Measurements from ENCODE around the gene FYB2. TPM values are rescaled to one million over a fixed set of nuclear protein-coding genes. Genes with fewer than 3 reads are reported as not detected.

FYB2 gene
- total RNA-seq, 2 experiments from 2014 or later, result not detected

DNA sequence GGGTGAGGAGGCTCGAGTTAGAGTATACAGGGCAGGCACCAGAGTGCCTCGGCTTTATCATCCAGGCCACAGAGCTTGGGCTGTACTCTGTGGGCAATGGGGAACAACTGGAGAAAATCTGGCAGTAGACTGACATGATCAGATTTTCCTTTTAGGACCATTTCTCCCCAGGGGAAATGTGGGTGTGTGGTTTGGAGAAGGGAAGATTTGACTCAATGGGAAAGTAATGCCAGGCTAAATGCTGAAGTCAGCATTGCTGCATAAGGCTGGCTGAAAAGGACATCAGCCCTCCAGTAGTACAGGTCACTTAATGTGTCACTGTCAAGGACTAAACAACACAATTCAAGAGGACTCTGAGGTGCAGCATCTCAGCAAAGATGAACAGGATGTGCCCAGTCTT, 5.0 kb downstream of the FYB2 start:
- Mint-ChIP-seq H3K9me3 (no peaks in the 10 kb centered on the region), H3K4me3 (no peak overlapping the region), H3K36me3 (ENCODE audit: low read depth) (no peaks in the 10 kb centered on the region), H3K27me3 (ENCODE audit: low read depth) (peaks cover 43% of the 10 kb centered on the region), H3K4me1 (ENCODE audit: low read depth) (no peaks in the 10 kb centered on the region), H3K27ac (no peak overlapping the region)
- DNase-seq, result no peak
- intact Hi-C loops (cut with micrococcal nuclease), result loop anchor here (10.0 kb wide), 1 partner anchor 1339 kb away; no protein-coding TSS in a partner anchor
- CTCF ChIA-PET, result no interaction called here

DNA sequence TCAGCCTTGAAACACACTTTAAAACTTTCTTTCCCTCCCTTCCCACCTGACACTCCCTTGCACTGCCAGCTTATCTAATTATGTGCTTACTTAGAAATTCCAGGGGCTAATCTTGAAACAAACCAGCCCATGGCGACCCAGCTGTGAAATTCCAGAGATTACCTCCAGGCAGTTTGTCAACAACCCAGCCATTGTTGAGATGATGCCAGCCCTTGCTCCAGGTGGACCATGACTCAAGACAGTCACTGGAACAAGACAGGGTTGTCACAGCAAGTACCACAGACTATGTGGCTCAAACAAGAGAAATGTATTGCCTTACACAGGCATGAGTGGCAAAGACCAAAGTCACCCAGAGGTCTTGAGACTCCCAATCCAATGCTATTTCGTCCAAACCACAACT, 7.9 kb downstream of the FYB2 start:
- CTCF ChIA-PET, result no interaction called here
- intact Hi-C loops (cut with micrococcal nuclease), result loop anchor here (10.0 kb wide), 1 partner anchor 1337 kb away; no protein-coding TSS in a partner anchor

DNA sequence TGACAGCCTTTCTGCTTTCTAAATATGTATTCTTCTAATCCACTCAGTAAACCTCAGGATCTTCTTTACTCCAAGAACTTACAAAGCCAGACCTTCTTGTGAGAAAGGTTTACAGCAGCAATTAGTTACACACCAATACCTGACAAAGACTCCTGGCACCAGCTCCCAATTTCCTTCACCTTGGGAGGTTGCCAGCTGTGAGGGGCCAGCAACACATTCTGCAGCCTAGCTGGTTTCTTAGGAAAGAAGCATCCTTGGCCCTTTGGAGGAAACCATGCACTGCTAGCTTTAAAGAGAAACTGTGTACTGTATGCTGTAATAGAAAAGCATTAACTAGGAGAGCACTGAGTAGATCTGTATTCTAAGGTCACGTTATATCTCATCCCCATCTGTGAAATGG, 10.8 kb downstream of the FYB2 start:
- Mint-ChIP-seq H3K9me3 (peaks cover 5% of the 10 kb centered on the region), H3K36me3 (ENCODE audit: low read depth) (peaks cover 2% of the 10 kb centered on the region), H3K4me1 (ENCODE audit: low read depth) (no peaks in the 10 kb centered on the region), H3K27me3 (ENCODE audit: low read depth) (peaks cover 31% of the 10 kb centered on the region), H3K4me3 (no peak overlapping the region), H3K27ac (no peak overlapping the region)
- CTCF ChIA-PET, result no interaction called here
- no peak for DNase-seq
- intact Hi-C loops (cut with micrococcal nuclease), result loop anchor here (10.0 kb wide), 1 partner anchor 54 kb away; no protein-coding TSS in a partner anchor

More for the DNA sequence above, 7.9 kb downstream of the FYB2 start:
- H3K9me3 Mint-ChIP-seq, result no peaks in the 10 kb centered on the region
- no peak for DNase-seq
- H3K4me3 Mint-ChIP-seq, result no peak overlapping the region
- peaks cover 30% of the 10 kb centered on the region for H3K27me3 Mint-ChIP-seq (ENCODE audit: low read depth)
- no peak overlapping the region for H3K27ac Mint-ChIP-seq
- H3K4me1 Mint-ChIP-seq (ENCODE audit: low read depth), result no peaks in the 10 kb centered on the region
- H3K36me3 Mint-ChIP-seq (ENCODE audit: low read depth), result no peaks in the 10 kb centered on the region

DNA sequence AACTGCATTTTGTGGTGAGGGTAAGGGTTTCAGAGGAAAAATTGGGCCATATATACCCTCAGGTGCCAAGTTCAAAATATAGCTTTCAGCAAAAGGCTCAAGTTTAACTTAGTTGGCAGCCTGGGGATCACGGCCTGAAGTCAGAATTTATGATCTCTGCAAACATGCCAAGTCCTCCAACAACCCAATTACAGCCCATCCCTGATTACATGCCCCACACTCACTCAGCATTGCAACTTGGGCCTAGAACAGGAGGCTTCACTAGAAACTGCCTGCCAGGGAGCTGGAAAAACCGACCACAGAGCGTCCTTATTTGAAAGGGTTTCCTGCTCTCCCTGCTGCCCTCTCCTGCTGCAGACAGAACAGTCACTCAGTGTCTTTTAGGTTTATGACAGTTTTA, 12.4 kb downstream of the FYB2 start:
- CTCF ChIA-PET, result interaction anchor here (1.8 kb wide), 1 partner anchor 14 kb away, joined by 8 read pairs; no protein-coding TSS in a partner anchor
- Mint-ChIP-seq H3K4me1 (ENCODE audit: low read depth) (no peaks in the 10 kb centered on the region), H3K27ac (no peak overlapping the region), H3K27me3 (ENCODE audit: low read depth) (peaks cover 24% of the 10 kb centered on the region), H3K4me3 (no peak overlapping the region), H3K9me3 (peaks cover 5% of the 10 kb centered on the region), H3K36me3 (ENCODE audit: low read depth) (peaks cover 2% of the 10 kb centered on the region)
- intact Hi-C loops (cut with micrococcal nuclease), result loop anchor here (10.0 kb wide), 1 partner anchor 52 kb away; no protein-coding TSS in a partner anchor
- DNase-seq, result no peak

DNA sequence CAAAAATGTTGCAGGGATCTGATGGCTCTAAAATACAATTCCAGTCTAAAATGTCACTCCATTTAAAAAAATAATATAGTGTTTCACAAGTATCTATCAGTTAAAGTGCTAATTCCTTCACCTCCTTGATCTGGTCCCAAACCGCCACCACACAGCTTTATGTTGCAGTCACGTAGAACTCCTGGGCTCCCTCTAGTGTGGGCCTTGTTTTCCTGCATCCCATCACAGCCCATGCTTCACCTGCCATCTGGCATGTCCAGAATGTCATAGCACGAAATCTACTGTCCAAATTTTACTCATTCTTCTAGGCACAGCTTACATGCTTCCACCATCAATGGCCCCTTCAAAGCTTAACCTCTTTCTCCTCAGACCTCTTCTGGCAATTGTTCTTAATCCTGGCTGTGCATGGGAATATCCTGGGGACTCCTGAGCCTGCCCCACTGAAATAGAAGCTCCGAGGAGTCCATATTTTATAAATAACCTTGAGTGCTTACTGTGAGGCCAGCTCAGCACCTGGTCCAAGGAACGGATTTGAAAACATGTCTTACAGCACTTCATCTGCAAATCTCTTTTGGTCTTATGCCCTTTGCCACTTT, 15.5 kb downstream of the FYB2 start:
- CTCF ChIA-PET, result interaction anchor here (0.8 to 2.1 kb wide), 2 partner anchors 17 to 95 kb away, joined by 3 to 7 read pairs; no protein-coding TSS in a partner anchor
- Mint-ChIP-seq H3K9me3 (peaks cover 5% of the 10 kb centered on the region), H3K4me3 (no peak overlapping the region), H3K27me3 (ENCODE audit: low read depth) (peaks cover 9% of the 10 kb centered on the region), H3K4me1 (ENCODE audit: low read depth) (no peaks in the 10 kb centered on the region), H3K36me3 (ENCODE audit: low read depth) (peaks cover 2% of the 10 kb centered on the region), H3K27ac (no peak overlapping the region)
- peak; percentile 17 for DNase-seq
- intact Hi-C loops (cut with micrococcal nuclease), result loop anchor here (10.0 kb wide), 1 partner anchor 49 kb away; no protein-coding TSS in a partner anchor

DNA sequence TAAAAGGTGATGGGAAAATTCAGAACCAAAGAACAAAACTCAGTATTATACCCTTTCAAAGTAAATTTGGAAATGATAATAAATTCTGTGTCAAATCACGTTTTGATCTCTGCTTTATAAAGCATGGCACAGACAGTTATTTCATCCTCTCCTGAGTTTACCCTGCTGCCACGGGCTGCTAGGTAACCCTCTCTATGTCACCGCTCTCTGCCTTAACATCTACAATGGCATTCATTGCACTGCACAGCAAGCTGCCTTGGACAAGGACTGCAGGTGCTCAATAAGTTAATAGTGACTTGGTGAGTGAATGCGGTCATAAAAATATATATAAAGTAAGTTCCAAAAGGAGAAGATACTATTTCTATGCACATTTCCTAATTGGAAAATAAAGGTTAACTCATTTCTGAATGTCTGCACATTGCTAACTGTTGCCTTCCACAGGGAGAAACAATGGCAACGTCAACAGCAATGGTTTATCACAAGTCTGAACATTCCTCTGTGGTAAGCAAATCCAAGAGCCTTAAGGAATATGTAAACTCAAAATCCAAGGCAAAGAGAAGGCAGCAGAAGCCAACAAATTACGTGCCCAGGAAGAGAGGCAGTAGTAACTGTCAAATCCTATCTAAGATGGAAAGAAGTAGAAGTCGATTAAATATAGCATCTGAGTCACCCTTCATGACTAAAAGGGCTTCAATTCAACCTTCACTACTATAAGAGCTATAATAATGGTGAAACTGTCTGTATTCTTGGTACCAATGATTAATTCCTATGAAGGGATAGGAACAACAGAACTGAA, 19.4 kb downstream of the FYB2 start:
- H3K36me3 Mint-ChIP-seq (ENCODE audit: low read depth), result no peaks in the 10 kb centered on the region
- intact Hi-C loops (cut with micrococcal nuclease), result loop anchor here (10.0 kb wide), 1 partner anchor 45 kb away; no protein-coding TSS in a partner anchor
- no peak for DNase-seq
- H3K4me1 Mint-ChIP-seq (ENCODE audit: low read depth), result no peaks in the 10 kb centered on the region
- peaks cover 14% of the 10 kb centered on the region for H3K27me3 Mint-ChIP-seq (ENCODE audit: low read depth)
- CTCF ChIA-PET, result interaction anchor here (1.4 kb wide), 1 partner anchor 21 kb away, joined by 5 read pairs; no protein-coding TSS in a partner anchor
- no peaks in the 10 kb centered on the region for H3K9me3 Mint-ChIP-seq
- H3K4me3 Mint-ChIP-seq, result no peak overlapping the region
- H3K27ac Mint-ChIP-seq, result no peak overlapping the region

DNA sequence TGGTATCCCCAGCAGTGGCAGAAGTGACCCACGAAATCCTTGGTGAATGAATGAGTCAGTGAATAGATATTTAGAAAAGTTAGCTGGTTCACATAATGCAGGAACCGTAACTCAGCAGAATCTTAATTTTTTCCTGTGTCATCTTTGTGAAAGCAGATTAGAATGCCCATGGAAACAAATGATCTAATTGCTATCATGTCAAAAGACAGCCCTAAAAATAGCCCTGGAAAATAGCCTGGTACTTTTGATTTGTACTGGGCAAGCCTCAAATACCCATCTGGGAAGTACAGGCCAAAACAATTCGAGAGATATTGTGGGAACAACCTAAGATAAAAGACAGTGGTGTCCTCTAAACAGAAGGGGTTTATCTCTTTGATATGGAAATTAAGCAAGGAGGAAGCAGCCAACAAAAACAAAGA, 21.1 kb downstream of the FYB2 start:
- H3K36me3 Mint-ChIP-seq (ENCODE audit: low read depth), result no peaks in the 10 kb centered on the region
- H3K27me3 Mint-ChIP-seq (ENCODE audit: low read depth), result peaks cover 7% of the 10 kb centered on the region
- no peak for DNase-seq
- no peak overlapping the region for H3K4me3 Mint-ChIP-seq
- intact Hi-C loops (cut with micrococcal nuclease), result no loop called here
- CTCF ChIA-PET, result no interaction called here
- H3K27ac Mint-ChIP-seq, result no peak overlapping the region
- H3K9me3 Mint-ChIP-seq, result no peaks in the 10 kb centered on the region
- H3K4me1 Mint-ChIP-seq (ENCODE audit: low read depth), result no peaks in the 10 kb centered on the region

DNA sequence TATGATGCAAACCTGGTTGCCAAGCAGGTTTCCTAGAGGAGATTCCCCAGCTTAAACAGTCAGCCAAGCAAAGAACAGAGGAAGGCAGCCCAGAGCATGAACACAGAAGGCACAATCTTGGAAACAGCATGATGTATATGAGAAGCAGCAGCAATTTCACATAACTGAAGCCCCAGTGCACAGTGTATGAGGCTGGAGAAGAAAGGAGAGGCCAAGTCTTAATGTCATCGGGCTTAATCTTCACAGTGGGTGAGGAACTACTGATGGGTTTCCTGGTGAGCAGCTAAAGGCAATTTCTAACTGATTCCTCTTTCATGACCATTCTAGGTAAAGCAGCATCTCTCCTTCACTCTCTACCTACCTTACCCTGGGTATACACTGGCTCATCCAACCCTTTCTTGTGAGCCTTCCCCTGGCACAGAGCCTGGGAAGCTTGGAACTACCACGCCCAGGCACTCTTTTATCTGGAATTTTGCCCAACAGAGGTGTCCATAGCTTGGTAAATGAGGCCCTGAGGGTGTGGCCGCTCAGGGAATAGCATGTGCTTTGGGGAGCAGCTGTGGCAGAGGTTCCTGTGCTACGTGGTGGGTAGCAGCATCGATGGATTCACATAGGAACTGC, 22.0 kb downstream of the FYB2 start:
- no peak overlapping the region for H3K4me3 Mint-ChIP-seq
- H3K36me3 Mint-ChIP-seq (ENCODE audit: low read depth), result no peaks in the 10 kb centered on the region
- DNase-seq, result no peak
- H3K4me1 Mint-ChIP-seq (ENCODE audit: low read depth), result no peaks in the 10 kb centered on the region
- peaks cover 7% of the 10 kb centered on the region for H3K27me3 Mint-ChIP-seq (ENCODE audit: low read depth)
- intact Hi-C loops (cut with micrococcal nuclease), result no loop called here
- no peaks in the 10 kb centered on the region for H3K9me3 Mint-ChIP-seq
- CTCF ChIA-PET, result no interaction called here
- no peak overlapping the region for H3K27ac Mint-ChIP-seq

DNA sequence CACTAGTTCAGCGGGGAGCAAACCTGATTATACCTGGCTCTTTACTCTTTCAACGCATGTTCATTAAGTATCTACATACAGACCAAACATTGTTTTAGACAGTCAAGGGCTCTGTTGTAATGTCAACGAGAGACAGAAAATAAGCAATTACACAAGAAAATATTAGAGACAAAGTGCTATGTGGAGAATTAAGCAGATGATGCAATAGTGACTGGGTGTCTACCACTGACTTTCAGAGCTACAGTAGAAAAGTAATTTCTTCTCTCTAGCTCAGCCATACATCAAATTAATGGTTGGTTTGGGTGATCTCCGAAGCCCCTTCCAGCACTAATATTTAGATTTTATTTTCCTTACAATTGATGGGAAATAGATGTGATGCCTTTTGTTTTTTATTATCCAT, 23.3 kb downstream of the FYB2 start:
- Mint-ChIP-seq H3K36me3 (ENCODE audit: low read depth) (no peaks in the 10 kb centered on the region), H3K27ac (no peak overlapping the region), H3K4me3 (no peak overlapping the region), H3K9me3 (no peaks in the 10 kb centered on the region), H3K27me3 (ENCODE audit: low read depth) (peaks cover 14% of the 10 kb centered on the region), H3K4me1 (ENCODE audit: low read depth) (no peaks in the 10 kb centered on the region)
- intact Hi-C loops (cut with micrococcal nuclease), result no loop called here
- CTCF ChIA-PET, result no interaction called here
- no peak for DNase-seq

DNA sequence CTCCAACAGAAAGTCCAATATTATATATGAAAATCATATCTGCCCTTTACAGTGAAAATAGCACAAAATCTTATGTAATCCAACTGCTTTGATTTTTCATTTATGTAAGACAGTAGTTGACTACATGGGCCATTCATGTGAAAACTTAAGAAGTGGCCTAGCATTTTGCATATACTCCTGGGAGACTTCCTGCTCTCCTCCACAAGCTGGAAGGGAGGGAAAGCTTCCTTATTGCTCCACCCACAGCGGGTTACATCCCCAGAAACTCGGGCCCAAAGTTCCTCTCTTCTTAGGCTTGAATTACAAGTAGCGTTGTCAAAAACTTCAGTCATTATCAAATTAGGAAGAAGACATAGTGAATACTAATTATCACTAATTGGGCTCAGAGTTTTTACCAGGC, 29.2 kb downstream of the FYB2 start:
- H3K36me3 Mint-ChIP-seq (ENCODE audit: low read depth), result no peaks in the 10 kb centered on the region
- H3K27me3 Mint-ChIP-seq (ENCODE audit: low read depth), result peaks cover 38% of the 10 kb centered on the region
- intact Hi-C loops (cut with micrococcal nuclease), result no loop called here
- CTCF ChIA-PET, result no interaction called here
- no peak for DNase-seq
- no peaks in the 10 kb centered on the region for H3K4me1 Mint-ChIP-seq (ENCODE audit: low read depth)
- no peak overlapping the region for H3K4me3 Mint-ChIP-seq
- H3K27ac Mint-ChIP-seq, result no peak overlapping the region
- H3K9me3 Mint-ChIP-seq, result no peaks in the 10 kb centered on the region

DNA sequence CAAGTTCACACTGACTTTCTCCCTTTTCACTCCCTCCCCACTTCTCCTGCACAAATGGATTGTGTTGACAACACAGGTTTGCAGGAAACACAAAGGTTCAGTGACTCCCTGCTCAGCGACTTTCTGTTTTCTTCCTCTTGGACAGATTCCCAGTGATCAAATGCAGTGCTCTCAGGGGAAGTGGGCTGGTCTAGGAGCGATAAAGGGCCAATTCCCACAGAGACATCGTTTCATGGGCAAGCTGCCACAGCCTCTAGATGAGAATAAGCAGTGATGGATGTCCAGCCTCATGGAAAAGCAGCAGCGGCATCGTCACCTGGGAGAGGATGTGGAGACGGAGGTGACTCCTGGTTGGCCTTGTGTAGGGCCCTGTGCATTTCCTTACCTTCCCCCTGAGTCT, 30.6 kb downstream of the FYB2 start:
- Mint-ChIP-seq H3K27ac (no peak overlapping the region), H3K9me3 (no peaks in the 10 kb centered on the region), H3K4me3 (no peak overlapping the region), H3K4me1 (ENCODE audit: low read depth) (no peaks in the 10 kb centered on the region), H3K36me3 (ENCODE audit: low read depth) (no peaks in the 10 kb centered on the region), H3K27me3 (ENCODE audit: low read depth) (peaks cover 40% of the 10 kb centered on the region)
- intact Hi-C loops (cut with micrococcal nuclease), result no loop called here
- CTCF ChIA-PET, result no interaction called here
- DNase-seq, result no peak

DNA sequence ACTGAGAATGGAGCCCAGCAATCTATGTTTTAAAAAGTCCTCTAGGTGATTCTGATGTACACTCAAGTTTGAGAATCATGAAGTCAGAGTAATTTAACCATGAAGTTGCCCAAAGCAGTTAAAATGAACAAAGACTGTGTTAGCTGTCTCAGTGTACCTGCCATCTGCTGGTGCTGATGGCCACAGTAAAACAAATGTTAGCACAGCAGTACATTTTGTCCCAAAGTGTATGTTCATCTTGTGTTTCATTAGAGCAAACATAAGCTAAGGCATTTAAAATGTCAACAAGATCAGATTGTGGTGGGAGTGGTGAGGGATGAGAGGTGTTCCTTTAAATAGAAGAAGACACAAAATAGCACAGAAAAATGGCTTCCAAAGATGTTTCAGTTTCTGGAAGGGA, 31.1 kb downstream of the FYB2 start:
- no peaks in the 10 kb centered on the region for H3K9me3 Mint-ChIP-seq
- DNase-seq, result no peak
- intact Hi-C loops (cut with micrococcal nuclease), result no loop called here
- H3K4me1 Mint-ChIP-seq (ENCODE audit: low read depth), result no peaks in the 10 kb centered on the region
- H3K4me3 Mint-ChIP-seq, result no peak overlapping the region
- no peak overlapping the region for H3K27ac Mint-ChIP-seq
- CTCF ChIA-PET, result no interaction called here
- H3K36me3 Mint-ChIP-seq (ENCODE audit: low read depth), result no peaks in the 10 kb centered on the region
- H3K27me3 Mint-ChIP-seq (ENCODE audit: low read depth), result peaks cover 40% of the 10 kb centered on the region
